Hepatocyte (in vitro differentiated cells): ENCODE data around the gene DNAH17. TPM values are rescaled to one million over a fixed set of nuclear protein-coding genes. Genes with fewer than 3 reads are reported as not detected.

Experiments
- DNase-seq: peaks from one replicate; pipeline ENCODE4 v3.0.0-alpha.2; 2016; ENCODE audit warnings: low spot score
- H2AFZ ChIP-seq: fragments of 200-600 bp; sonication (generic); 2 replicates; pipeline ENCODE4 v1.6.0; 2016; ENCODE audit warnings: antibody characterized with exemption, mild to moderate bottlenecking
- H3K27ac ChIP-seq: fragments of 200-600 bp; sonication (generic); 2 replicates; pipeline ENCODE4 v1.5.1; 2016; ENCODE audit warnings: mild to moderate bottlenecking
- H3K27me3 ChIP-seq: fragments of 200-600 bp; sonication (generic); 2 replicates; pipeline ENCODE4 v1.6.1; 2016
- H3K36me3 ChIP-seq: fragments of 200-600 bp; sonication (generic); replicated peaks from 2 replicates; pipeline ENCODE4 v1.5.1; 2016; ENCODE audit warnings: low read depth; ENCODE audit not compliant: insufficient read depth
- H3K4me1 ChIP-seq: fragments of 200-600 bp; sonication (generic); 2 replicates; pipeline ENCODE4 v1.5.1; 2016; ENCODE audit warnings: mild to moderate bottlenecking, moderate library complexity; ENCODE audit not compliant: insufficient read depth
- H3K4me2 ChIP-seq: fragments of 200-600 bp; sonication (generic); 2 replicates; pipeline ENCODE4 v1.6.0; 2016
- H3K4me3 ChIP-seq: fragments of 200-600 bp; sonication (generic); 2 replicates; pipeline ENCODE4 v1.5.1; 2016; ENCODE audit warnings: mild to moderate bottlenecking
- H3K79me2 ChIP-seq: fragments of 200-600 bp; sonication (generic); 2 replicates; pipeline ENCODE4 v1.6.0; 2017; ENCODE audit warnings: mild to moderate bottlenecking
- H3K9me2 ChIP-seq: fragments of 200-600 bp; sonication (generic); replicated peaks from 2 replicates; pipeline ENCODE4 v1.6.0; 2017; ENCODE audit warnings: mild to moderate bottlenecking; ENCODE audit not compliant: insufficient read depth
- H3K9me3 ChIP-seq: fragments of 200-600 bp; sonication (generic); 2 replicates; pipeline ENCODE4 v1.5.1; 2016; ENCODE audit warnings: low read depth, mild to moderate bottlenecking
- H4K20me1 ChIP-seq: fragments of 200-600 bp; sonication (generic); 2 replicates; pipeline ENCODE4 v1.6.0; 2016; ENCODE audit warnings: mild to moderate bottlenecking; ENCODE audit not compliant: insufficient read depth, poor library complexity, severe bottlenecking
- EZH2 ChIP-seq: fragments of 200-600 bp; sonication (generic); IDR thresholded peaks from 2 replicates; pipeline ENCODE4 v1.6.1; 2016; ENCODE audit warnings: antibody characterized with exemption, mild to moderate bottlenecking, borderline replicate concordance
- EZH2phosphoT487 ChIP-seq: fragments of 200-600 bp; sonication (generic); IDR thresholded peaks from one replicate; pipeline ENCODE4 v1.6.1; 2018; ENCODE audit warnings: antibody characterized with exemption, mild to moderate bottlenecking, low read depth, moderate library complexity; ENCODE audit not compliant: unreplicated experiment, severe bottlenecking
- WGBS: methylation state at CpG from one replicate; pipeline ENCODE4 v1.1.6; 2016; ENCODE audit warnings: low lambda C conversion rate; ENCODE audit errors: missing lambda C conversion rate; 5-methylcytosine and 5-hydroxymethylcytosine counted together
- polyA plus RNA-seq: library from polyadenylated mRNA; unstranded; fragments of >200 nt; fragmentation: Nextera tagmentation; extraction: Ambion mirVana; gene quantifications from 2 replicates; pipeline ENCODE4 v1.2.1, GENCODE V29; 2016
- total RNA-seq: library from RNA; depleted of rRNA; stranded (reverse); fragments of >200 nt; gene quantifications from 2 replicates; pipeline ENCODE4 v1.2.3, GENCODE V29; 2014
- TF ChIP-seq, protein P1 (sequence below): fragments of 200-600 bp; sonication (generic); IDR thresholded peaks from 2 replicates; pipeline ENCODE4 v1.5.1; 2016; ENCODE audit warnings: antibody characterized with exemption, mild to moderate bottlenecking; ENCODE audit not compliant: poor library complexity

The DNAH17 gene
- total and polyA plus RNA-seq, 2 experiments from 2014 or later = 0.20 to 1.5 TPM

- TF ChIP-seq, protein P1, sequence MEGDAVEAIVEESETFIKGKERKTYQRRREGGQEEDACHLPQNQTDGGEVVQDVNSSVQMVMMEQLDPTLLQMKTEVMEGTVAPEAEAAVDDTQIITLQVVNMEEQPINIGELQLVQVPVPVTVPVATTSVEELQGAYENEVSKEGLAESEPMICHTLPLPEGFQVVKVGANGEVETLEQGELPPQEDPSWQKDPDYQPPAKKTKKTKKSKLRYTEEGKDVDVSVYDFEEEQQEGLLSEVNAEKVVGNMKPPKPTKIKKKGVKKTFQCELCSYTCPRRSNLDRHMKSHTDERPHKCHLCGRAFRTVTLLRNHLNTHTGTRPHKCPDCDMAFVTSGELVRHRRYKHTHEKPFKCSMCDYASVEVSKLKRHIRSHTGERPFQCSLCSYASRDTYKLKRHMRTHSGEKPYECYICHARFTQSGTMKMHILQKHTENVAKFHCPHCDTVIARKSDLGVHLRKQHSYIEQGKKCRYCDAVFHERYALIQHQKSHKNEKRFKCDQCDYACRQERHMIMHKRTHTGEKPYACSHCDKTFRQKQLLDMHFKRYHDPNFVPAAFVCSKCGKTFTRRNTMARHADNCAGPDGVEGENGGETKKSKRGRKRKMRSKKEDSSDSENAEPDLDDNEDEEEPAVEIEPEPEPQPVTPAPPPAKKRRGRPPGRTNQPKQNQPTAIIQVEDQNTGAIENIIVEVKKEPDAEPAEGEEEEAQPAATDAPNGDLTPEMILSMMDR = no peak
- TF ChIP-seq EZH2phosphoT487 (no peak), EZH2 (no peak)
- Histone ChIP-seq H3K4me3 (no peak overlapping the region), H3K27me3 (no peaks in the 10 kb centered on the region), H3K9me3 (no peaks in the 10 kb centered on the region), H3K4me1 (peaks cover 19% of the 10 kb centered on the region), H3K4me2 (no peak overlapping the region), H3K79me2 (peaks cover 74% of the 10 kb centered on the region), H3K36me3 (no peaks in the 10 kb centered on the region), H3K9me2 (no peaks in the 10 kb centered on the region), H3K27ac (peak overlapping the region; percentile 40), H2AFZ (no peak overlapping the region), H4K20me1 (peaks cover 3% of the 10 kb centered on the region)
- WGBS = 95% methylated on average over 2 of the region's 2 CpGs
- no peak for DNase-seq
These were observed 182.0 kb downstream of the DNAH17 start for GRCh38 chr17:78395155-78395554.

DNA sequence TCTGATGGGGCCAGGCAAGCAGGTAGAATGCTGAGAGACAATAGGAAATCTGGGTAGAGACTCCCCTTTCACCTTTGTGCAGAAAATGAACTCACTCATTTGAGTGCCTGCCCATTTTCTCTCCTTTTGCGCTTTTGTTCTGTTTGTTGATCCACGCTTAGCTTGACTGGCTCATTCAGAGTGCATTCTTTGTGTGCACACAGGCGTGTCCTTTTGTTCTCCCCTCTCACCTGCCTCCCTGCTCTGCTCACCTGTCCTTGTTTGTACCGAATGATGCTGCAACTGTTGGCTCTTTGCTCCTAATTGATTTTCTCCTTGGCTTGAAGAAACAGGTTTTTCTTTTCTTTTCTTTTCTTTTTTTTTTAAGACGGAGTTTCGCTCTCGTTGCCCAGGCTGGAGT lies 183.0 kb downstream of the DNAH17 start:
- Histone ChIP-seq H3K4me1 (peaks cover 25% of the 10 kb centered on the region), H3K27ac (peak overlapping the region; percentile 40), H3K9me3 (no peaks in the 10 kb centered on the region), H4K20me1 (peaks cover 3% of the 10 kb centered on the region), H2AFZ (no peak overlapping the region), H3K4me3 (no peak overlapping the region), H3K9me2 (no peaks in the 10 kb centered on the region), H3K4me2 (no peak overlapping the region), H3K79me2 (peaks cover 84% of the 10 kb centered on the region), H3K36me3 (no peaks in the 10 kb centered on the region), H3K27me3 (no peaks in the 10 kb centered on the region)
- DNase-seq = no peak
- WGBS = 75% methylated on average over 4 of the region's 7 CpGs
- TF ChIP-seq, protein P1 = no peak
- TF ChIP-seq EZH2phosphoT487 = no peak
- TF ChIP-seq EZH2 = no peak

DNA sequence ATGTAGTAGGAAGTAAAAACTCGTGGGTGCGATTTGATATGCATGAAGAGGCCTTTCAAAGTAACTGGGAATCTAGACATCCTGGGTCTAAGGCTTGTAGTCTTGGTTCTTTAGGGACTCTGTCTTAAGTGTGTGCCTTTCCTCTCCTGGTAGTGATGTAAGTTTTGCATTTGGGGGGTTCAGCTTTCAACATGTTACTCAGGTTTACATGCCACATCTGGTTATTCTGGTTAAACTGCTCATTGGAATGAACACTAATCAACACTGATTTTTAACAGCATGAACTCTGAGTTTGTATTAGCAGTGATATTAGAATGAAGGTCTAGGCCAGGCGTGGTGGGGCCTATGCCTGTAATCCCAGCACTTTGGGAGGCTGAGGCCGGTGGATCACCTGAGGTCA lies 183.6 kb downstream of the DNAH17 start:
- Histone ChIP-seq H3K27ac (no peak overlapping the region), H3K4me1 (peaks cover 25% of the 10 kb centered on the region), H2AFZ (no peak overlapping the region), H3K27me3 (no peaks in the 10 kb centered on the region), H3K9me2 (no peaks in the 10 kb centered on the region), H4K20me1 (peaks cover 6% of the 10 kb centered on the region), H3K36me3 (no peaks in the 10 kb centered on the region), H3K79me2 (peaks cover 90% of the 10 kb centered on the region), H3K4me2 (no peak overlapping the region), H3K9me3 (no peaks in the 10 kb centered on the region), H3K4me3 (no peak overlapping the region)
- DNase-seq = no peak
- no peak for TF ChIP-seq EZH2
- TF ChIP-seq EZH2phosphoT487 = no peak
- TF ChIP-seq, protein P1 = no peak
- WGBS = 95% methylated on average over 4 of the region's 4 CpGs

GRCh38 chr17:78392295-78392694 lies 184.9 kb downstream of the DNAH17 start:
- H3K36me3 ChIP-seq = no peaks in the 10 kb centered on the region
- H3K4me2 ChIP-seq = no peak overlapping the region
- no peak overlapping the region for H3K4me3 ChIP-seq
- H3K9me2 ChIP-seq = no peaks in the 10 kb centered on the region
- peaks cover 7% of the 10 kb centered on the region for H4K20me1 ChIP-seq
- TF ChIP-seq EZH2 (no peak), EZH2phosphoT487 (no peak)
- TF ChIP-seq, protein P1 = no peak
- DNase-seq = no peak
- H3K79me2 ChIP-seq = peaks cover 91% of the 10 kb centered on the region
- WGBS = 89% methylated on average over 6 of the region's 6 CpGs
- H3K27me3 ChIP-seq = no peaks in the 10 kb centered on the region
- no peaks in the 10 kb centered on the region for H3K9me3 ChIP-seq
- H3K27ac ChIP-seq = peak overlapping the region; percentile 84
- H3K4me1 ChIP-seq = peaks cover 25% of the 10 kb centered on the region
- no peak overlapping the region for H2AFZ ChIP-seq
